ENCODE data around the gene RFWD3. TPM values are rescaled to one million over a fixed set of nuclear protein-coding genes. Genes with fewer than 3 reads are reported as not detected.

RFWD3 gene
- total and polyA plus RNA-seq, 2 of the 8 experiments (the other 6 are each of a cell fraction or from before 2014, with no cell fraction given), result 67.1 to 114 TPM

DNA sequence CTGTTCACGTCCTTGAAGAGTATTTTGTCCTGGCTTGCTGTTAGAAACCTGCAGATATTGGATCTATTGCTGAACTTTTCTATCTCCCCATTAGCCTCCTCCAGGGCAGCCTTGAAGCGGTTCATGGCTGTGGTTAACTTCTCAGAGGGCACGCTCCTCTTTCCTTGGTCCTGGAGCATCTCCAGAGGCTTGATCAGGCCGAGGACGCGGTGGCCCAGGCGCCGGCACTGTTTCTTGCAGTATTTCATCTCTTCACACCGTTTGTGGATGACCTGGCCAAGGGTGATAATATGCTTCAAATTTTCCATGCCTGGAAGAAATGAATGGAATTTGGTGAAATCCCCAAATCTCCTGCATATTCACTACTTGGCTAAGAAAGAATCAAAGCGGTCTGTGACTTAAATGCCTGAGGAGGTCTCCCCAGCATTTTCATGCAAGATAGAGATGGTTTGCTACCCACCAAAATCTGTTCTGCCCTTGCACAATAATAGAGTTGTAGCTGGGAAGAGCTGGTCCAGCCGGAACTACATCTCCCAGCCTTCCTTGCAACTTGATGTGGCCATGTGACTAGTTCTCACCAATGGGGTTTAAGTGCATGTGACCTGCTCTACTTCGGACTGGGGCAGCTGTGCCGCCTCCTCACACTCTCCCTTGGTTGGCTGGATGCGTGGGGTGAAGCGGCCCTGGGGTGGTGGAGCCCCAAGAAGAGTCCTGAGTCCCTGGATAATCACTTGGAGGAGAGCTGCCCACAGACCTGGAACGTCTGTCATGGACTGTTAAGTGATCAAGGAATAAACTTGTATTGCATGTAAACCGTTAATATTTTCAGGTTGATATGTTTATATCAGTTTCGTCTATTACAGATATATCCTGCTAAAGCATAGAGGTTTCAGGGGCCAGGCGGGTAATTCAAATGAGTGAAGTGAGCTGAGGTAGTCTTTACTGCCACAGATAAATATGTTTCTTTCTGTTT is 29.1 kb upstream of the RFWD3 start (continued):
- TF ChIP-seq E2F6 (IDR thresholded peaks at IDR 0.05) (0 out of 2 replicates have a peak, but pooled peaks have one; percentile 36), RBBP5 (IDR thresholded peaks at IDR 0.05; ENCODE audit: borderline replicate concordance, low read depth, low read length) (no peak), JUND (IDR thresholded peaks at IDR 0.05; ENCODE audit: low read length) (no peak), MAX (IDR thresholded peaks at IDR 0.05) (peak; percentile 47; the same call in 1 of the 2 replicates), TBP (IDR thresholded peaks at IDR 0.05; ENCODE audit: low read depth, low read length) (peak; percentile 76), ZNF274 (IDR thresholded peaks at IDR 0.05; ENCODE audit: borderline replicate concordance, extremely low read depth, low read length) (no peak), SRF (IDR thresholded peaks at IDR 0.05; ENCODE audit: low read depth, low read length) (no peak), TAF1 (IDR thresholded peaks at IDR 0.05; ENCODE audit: low read depth, low read length) (peak; percentile 84), CHD2 (IDR thresholded peaks at IDR 0.05; ENCODE audit: low read length) (peak; percentile 89), EP300 (IDR thresholded peaks at IDR 0.05; ENCODE audit: borderline replicate concordance in 1 of 2, low read depth in 2 of 2, low read length in 2 of 2) (no peak), SIRT6 (IDR thresholded peaks at IDR 0.05; ENCODE audit: low read length) (no peak), POLR2A (IDR thresholded peaks at IDR 0.05; ENCODE audit: control extremely low read depth in 1 of 2, low read depth in 2 of 2, low read length in 2 of 2) (peak in 1 of 2 experiments; percentile 60; a peak in 1 of 3 replicates), RNF2 (IDR thresholded peaks at IDR 0.05; ENCODE audit: borderline replicate concordance, low read depth, low read length, missing control alignments, poor library complexity, severe bottlenecking) (no peak), SP1 (IDR thresholded peaks at IDR 0.05; ENCODE audit: low read depth, low read length) (peak; percentile 94), POLR2AphosphoS5 (IDR thresholded peaks at IDR 0.05; ENCODE audit: low read depth, low read length) (peak; percentile 55; the same call in 1 of the 2 replicates), SIX5 (IDR thresholded peaks at IDR 0.05; ENCODE audit: low read depth, low read length) (peak; percentile 93), GABPA (IDR thresholded peaks at IDR 0.05; ENCODE audit: borderline replicate concordance, insufficient read depth, low read length) (no peak), SUZ12 (IDR thresholded peaks at IDR 0.05; ENCODE audit: low read length) (no peak), CEBPB (IDR thresholded peaks at IDR 0.05; ENCODE audit: low read depth, low read length) (peak; percentile 73), TAF7 (optimal IDR thresholded peaks at IDR 0.05; ENCODE audit: borderline replicate concordance, low read depth, low read length) (no peak), NRF1 (IDR thresholded peaks at IDR 0.05; ENCODE audit: low read depth, low read length) (no peak)
- TF ChIP-seq, protein P1, sequence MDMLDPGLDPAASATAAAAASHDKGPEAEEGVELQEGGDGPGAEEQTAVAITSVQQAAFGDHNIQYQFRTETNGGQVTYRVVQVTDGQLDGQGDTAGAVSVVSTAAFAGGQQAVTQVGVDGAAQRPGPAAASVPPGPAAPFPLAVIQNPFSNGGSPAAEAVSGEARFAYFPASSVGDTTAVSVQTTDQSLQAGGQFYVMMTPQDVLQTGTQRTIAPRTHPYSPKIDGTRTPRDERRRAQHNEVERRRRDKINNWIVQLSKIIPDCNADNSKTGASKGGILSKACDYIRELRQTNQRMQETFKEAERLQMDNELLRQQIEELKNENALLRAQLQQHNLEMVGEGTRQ (IDR thresholded peaks at IDR 0.05; ENCODE audit: low read length), result peak; percentile 99

Data from H1 (cell line).